ENCODE results near the gene DPYD. TPM values are rescaled to one million over a fixed set of nuclear protein-coding genes. Genes with fewer than 3 reads are reported as not detected.

The DPYD gene
- total RNA-seq, 2 donors from 2014 or later: 9.2 to 17.5 TPM

- Histone ChIP-seq H3K9ac (ENCODE audit: extremely low read depth, low read length, poor library complexity, severe bottlenecking) (no peak overlapping the region), H3K36me3 (ENCODE audit: control insufficient read depth, insufficient read depth, low read length) (no peaks in the 10 kb centered on the region), H3K9me3 (ENCODE audit: control insufficient read depth, low read length) (no peaks in the 10 kb centered on the region), H3K4me1 (ENCODE audit: control insufficient read depth, insufficient read depth, low read length) (peaks cover 4% of the 10 kb centered on the region), H3K4me3 (ENCODE audit: low read length) (no peak overlapping the region), H3K27ac (ENCODE audit: low read depth, low read length) (no peak overlapping the region), H3K27me3 (ENCODE audit: control insufficient read depth, insufficient read depth, low read length, poor library complexity, severe bottlenecking) (no peaks in the 10 kb centered on the region)
- no peaks in the 10 kb centered on the region for H3K9me3 Mint-ChIP-seq
- DNase-seq: no peak
- 93% methylated on average over 2 of the region's 2 CpGs; no CpG with 5 or more reads in 1 of the 2 experiments for WGBS, 2 experiments (ENCODE audit: insufficient coverage in 1 of 2, insufficient read length in 1 of 2)
- TF ChIP-seq CTCF (conservative IDR thresholded peaks at IDR 0.05): no peak
- H3K27ac Mint-ChIP-seq: no peak overlapping the region
- peaks cover 5% of the 10 kb centered on the region for H3K4me1 Mint-ChIP-seq
- no peaks in the 10 kb centered on the region for H3K36me3 Mint-ChIP-seq (ENCODE audit: low read depth)
- H3K4me3 Mint-ChIP-seq: no peak overlapping the region
- no peaks in the 10 kb centered on the region for H3K27me3 Mint-ChIP-seq (ENCODE audit: insufficient read depth)
Measured at GRCh38 chr1:97433824-97434177, 487.0 kb downstream of the DPYD start.

- Histone ChIP-seq H3K4me3 (ENCODE audit: low read length) (no peak overlapping the region), H3K4me1 (ENCODE audit: control insufficient read depth, insufficient read depth, low read length) (peaks cover 4% of the 10 kb centered on the region), H3K9ac (ENCODE audit: extremely low read depth, low read length, poor library complexity, severe bottlenecking) (no peak overlapping the region), H3K9me3 (ENCODE audit: control insufficient read depth, low read length) (no peaks in the 10 kb centered on the region), H3K27ac (ENCODE audit: low read depth, low read length) (no peak overlapping the region), H3K36me3 (ENCODE audit: control insufficient read depth, insufficient read depth, low read length) (no peaks in the 10 kb centered on the region), H3K27me3 (ENCODE audit: control insufficient read depth, insufficient read depth, low read length, poor library complexity, severe bottlenecking) (no peaks in the 10 kb centered on the region)
- H3K27ac Mint-ChIP-seq: no peak overlapping the region
- TF ChIP-seq CTCF (conservative IDR thresholded peaks at IDR 0.05): no peak
- no peak for DNase-seq
- H3K27me3 Mint-ChIP-seq (ENCODE audit: insufficient read depth): no peaks in the 10 kb centered on the region
- peaks cover 5% of the 10 kb centered on the region for H3K4me1 Mint-ChIP-seq
- 96 to 100% methylated on average over 1 to 2 of the region's 2 CpGs for WGBS, 2 experiments (ENCODE audit: insufficient coverage in 1 of 2, insufficient read length in 1 of 2)
- H3K9me3 Mint-ChIP-seq: no peaks in the 10 kb centered on the region
- H3K36me3 Mint-ChIP-seq (ENCODE audit: low read depth): no peaks in the 10 kb centered on the region
- no peak overlapping the region for H3K4me3 Mint-ChIP-seq
Measured at GRCh38 chr1:97433094-97433823, 487.6 kb downstream of the DPYD start.

GRCh38 chr1:97427371-97427770 is 493.5 kb downstream of the DPYD start:
- Histone ChIP-seq H3K27me3 (ENCODE audit: control insufficient read depth, insufficient read depth, low read length, poor library complexity, severe bottlenecking) (no peaks in the 10 kb centered on the region), H3K4me1 (ENCODE audit: control insufficient read depth, insufficient read depth, low read length) (no peaks in the 10 kb centered on the region), H3K9me3 (ENCODE audit: control insufficient read depth, low read length) (no peaks in the 10 kb centered on the region), H3K27ac (ENCODE audit: low read depth, low read length) (no peak overlapping the region), H3K9ac (ENCODE audit: extremely low read depth, low read length, poor library complexity, severe bottlenecking) (no peak overlapping the region), H3K36me3 (ENCODE audit: control insufficient read depth, insufficient read depth, low read length) (no peaks in the 10 kb centered on the region), H3K4me3 (ENCODE audit: low read length) (no peak overlapping the region)
- H3K27ac Mint-ChIP-seq: no peak overlapping the region
- H3K4me3 Mint-ChIP-seq: no peak overlapping the region
- no peak for TF ChIP-seq CTCF (conservative IDR thresholded peaks at IDR 0.05)
- no peaks in the 10 kb centered on the region for H3K27me3 Mint-ChIP-seq (ENCODE audit: insufficient read depth)
- H3K9me3 Mint-ChIP-seq: no peaks in the 10 kb centered on the region
- H3K36me3 Mint-ChIP-seq (ENCODE audit: low read depth): no peaks in the 10 kb centered on the region
- WGBS, 2 experiments (ENCODE audit: insufficient coverage in 1 of 2, insufficient read length in 1 of 2): 89% methylated on average over 2 of the region's 3 CpGs; no CpG with 5 or more reads in 1 of the 2 experiments
- no peaks in the 10 kb centered on the region for H3K4me1 Mint-ChIP-seq
- no peak for DNase-seq

Measured in endodermal cell (in vitro differentiated cells).